HTR-8/SVneo (cell line): Measurements from ENCODE around the gene RPRD1A.
A peak's percentile ranks its signal among the peaks of the same experiment; 100 is the strongest.
"Not testable (repeated sequence)": the region's sequence is repeated elsewhere in the genome, so short reads cannot be mapped to it uniquely, and the experiment has no call there.

ENCODE experiments used
- DNase-seq: peaks from one replicate; pipeline ENCODE4 v3.0.0; 2011; ENCODE audit warnings: low spot score, mixed read lengths; ENCODE audit not compliant: insufficient read length
- FAIRE-seq: peaks from 2 replicates; lab custom pipeline; 2011; peaks lifted over from hg19 to GRCh38; lab: Jason Lieb, UNC

Gene RPRD1A

GRCh38 chr18:35974181-35974580 lies 93.2 kb downstream of the RPRD1A start:
- DNase-seq: no peak
- FAIRE-seq: no peak

DNA sequence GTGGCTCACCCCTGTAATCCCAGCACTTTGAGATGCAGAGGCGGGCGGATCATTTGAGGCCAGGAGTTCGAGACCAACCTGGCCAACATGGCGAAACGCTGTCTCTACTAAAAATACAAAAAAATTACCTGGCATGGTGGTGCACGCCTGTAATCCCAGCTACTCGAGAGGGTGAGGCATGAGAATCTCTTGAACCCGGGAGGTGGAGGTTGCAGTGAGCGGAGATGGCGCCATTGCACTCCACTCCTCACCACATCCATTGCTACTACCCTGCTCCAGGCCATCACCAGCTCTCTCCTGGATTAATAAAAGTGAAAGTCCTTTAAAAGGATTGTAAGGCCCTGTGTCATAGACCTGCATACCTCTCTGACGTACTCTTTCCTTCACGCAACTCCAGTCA lies 93.7 kb downstream of the RPRD1A start:
- DNase-seq (no peak), FAIRE-seq (no peak)

GRCh38 chr18:35972197-35973000 lies 95.0 kb downstream of the RPRD1A start, which contains the start of gene RMP24:
Gene RMP24, plus strand, starts transcription at chr18:35972679.
- DNase-seq: peak; percentile 68
- no peak for FAIRE-seq

DNA sequence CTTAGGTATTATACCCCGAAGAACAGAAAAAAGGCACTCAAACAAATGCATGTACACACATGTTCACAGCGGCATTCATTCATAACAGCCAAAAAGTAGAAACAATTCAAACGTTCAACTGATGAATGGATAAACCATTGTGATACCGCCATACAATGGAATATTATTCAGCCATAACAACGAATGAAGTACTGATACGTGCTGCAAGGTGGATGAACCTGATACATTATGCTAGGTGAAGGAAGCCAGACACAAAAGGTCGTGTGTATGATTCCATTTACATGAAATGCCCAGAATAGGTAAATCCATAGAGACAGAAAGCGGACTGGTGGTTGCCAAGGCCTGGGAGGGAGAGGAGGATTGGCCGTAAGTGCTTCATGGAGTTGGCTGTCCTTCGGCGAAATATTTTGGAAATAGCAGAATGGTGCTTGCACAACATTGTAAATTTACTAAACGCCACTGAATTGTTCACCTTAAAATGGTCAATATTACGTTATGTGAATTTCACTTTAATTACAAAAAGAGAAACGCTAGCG lies 95.6 kb downstream of the RPRD1A start:
- DNase-seq: no peak
- FAIRE-seq: no peak

DNA sequence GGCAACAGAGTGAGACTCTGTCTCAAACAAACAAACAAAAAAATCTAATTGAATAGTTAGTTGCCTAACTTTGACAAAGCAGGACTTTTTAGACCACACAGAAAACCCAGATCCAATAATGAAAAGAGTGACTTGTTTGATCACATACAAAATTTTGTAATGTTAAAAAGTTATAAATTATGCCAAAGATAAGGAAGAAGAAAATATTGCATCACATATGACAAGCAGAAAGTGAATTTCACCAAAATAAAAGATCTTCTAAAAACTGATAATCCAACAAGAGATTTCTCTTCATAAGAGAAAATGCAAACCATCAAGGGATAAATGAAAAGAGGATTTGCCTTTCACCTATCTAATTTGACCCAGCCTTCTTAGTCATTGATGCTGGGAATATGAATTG lies 97.7 kb downstream of the RPRD1A start:
- DNase-seq (no peak), FAIRE-seq (no peak)

DNA sequence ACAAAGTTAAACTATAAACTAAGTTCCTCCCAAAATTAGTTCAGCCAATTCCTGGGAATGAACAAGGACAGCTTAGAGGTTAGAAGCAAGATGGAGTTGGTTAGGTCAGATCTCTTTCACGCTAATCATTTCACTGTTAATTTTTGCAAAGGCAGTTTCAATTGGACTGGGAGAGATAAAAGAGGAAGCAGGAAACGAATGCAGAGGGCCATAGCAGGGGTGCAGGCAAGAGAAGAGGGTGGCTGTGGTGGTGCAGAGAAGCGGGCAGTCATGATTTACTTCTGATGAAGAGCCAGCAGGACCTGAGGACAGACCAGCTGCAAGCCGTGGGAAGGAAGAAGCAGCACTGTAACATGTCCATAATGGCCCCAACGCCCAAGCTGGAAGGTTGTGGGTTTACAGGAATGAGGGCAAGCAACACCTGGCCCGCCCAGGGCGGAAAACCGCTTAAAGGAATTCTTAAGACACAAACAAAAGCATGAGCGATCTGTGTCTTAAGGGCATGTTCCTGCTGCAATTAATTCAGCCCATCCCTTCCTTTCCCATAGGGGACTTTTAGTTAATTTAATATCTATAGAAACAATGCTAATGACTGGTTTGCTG lies 99.0 kb downstream of the RPRD1A start:
- FAIRE-seq (no peak), DNase-seq (no peak)

DNA sequence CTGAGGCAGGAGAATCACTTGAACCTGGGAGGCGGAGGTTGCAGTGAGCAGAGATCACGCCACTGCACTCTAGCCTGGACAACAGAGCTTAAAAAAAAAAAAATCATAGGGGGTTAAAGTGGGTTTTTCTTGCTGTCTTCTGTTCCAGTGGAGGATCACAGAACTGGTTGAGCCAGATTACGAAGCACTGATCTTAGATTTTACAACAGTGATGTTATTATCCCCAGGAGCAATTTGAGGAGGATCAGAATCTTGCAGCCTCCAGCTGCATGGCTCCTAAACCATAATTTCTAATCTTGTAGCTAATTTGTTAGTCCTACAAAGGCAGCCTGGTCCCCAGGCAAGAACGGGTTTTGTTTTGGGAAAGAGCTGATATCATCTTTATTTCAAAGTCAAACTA lies 99.5 kb downstream of the RPRD1A start:
- not testable (repeated sequence) for DNase-seq, FAIRE-seq

GRCh38 chr18:35964319-35964718 lies 103.0 kb downstream of the RPRD1A start:
- DNase-seq (no peak), FAIRE-seq (no peak)

GRCh38 chr18:35962320-35962719 lies 105.0 kb downstream of the RPRD1A start:
- DNase-seq (no peak), FAIRE-seq (no peak)

DNA sequence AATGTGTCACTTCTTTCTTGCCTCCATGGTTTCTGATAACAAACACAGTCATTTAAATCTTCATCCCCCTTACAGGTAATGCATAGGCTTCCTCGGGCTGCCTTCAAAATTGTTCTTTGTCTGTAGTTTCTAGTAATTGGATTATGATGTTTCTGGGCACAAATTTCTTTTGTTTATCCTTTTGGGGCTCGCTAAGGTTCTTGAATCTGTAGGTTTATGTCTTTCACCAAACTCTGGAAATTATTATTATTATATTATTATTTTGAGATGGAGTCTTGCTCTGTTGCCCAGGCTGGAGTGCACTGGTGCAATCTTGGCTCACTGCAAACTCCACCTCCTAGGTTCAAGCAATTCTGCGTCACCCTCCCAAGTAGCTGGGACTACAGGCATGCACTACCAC lies 111.1 kb downstream of the RPRD1A start:
- no peak for FAIRE-seq
- no peak for DNase-seq

GRCh38 chr18:35953688-35954087 lies 113.7 kb downstream of the RPRD1A start:
- DNase-seq (no peak), FAIRE-seq (no peak)

- no peak for FAIRE-seq
- DNase-seq: no peak
Observed at GRCh38 chr18:35950628-35950982, 116.8 kb downstream of the RPRD1A start.

DNA sequence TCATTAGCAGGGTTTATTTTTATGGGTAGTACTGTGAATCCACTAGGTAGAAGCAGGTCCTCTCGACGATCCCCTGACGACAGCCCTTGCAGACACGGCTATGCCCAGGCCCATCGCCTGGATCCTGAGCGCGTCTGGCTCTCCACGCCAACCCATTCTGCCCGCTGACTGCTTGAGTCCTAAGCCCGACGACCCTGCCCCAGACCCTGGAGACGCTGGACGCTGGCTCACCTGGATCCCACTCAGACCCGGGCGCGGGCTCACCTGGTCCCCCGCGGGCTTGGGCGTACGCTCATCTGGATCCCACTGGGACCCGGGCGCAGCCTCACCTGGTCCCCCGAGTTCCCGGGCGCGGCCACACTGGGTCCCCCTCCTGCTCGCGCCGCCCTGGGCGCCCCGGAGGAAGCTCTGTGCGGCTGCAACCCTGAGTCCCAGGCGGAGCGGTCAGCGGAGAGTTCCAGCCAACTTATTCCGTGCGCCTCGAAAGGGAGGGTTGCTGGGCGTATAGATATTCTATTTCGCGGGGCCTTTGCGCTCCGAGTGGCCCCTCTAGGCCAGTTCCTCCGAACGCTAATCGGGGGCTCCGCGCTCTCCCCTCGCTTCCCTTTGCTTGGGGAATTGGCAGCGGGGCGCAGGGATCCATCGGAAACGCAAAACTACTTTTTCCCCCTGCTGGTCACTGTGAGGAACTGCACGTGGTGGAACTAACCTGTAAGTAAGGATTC lies 117.3 kb downstream of the RPRD1A start:
- FAIRE-seq: no peak
- peak; percentile 31 for DNase-seq

DNA sequence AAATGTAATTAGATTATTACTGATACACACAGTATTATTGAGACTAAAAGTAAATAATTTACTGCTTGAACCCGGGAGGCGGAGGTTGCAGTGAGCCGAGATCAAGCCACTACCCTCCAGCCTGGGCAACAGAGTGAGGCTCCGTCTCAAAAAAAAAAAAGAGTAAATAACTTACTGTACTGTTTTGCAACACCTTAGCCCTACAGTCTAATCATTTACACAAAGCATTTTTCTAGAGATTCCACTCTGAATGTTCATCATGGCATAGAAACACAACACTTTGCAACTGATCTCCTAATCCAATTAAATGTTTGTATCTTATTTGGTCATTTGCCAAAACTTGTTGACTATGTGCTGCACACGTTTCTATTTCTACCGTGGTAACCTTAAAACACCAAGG lies 118.3 kb downstream of the RPRD1A start:
- no peak for FAIRE-seq
- DNase-seq: no peak

GRCh38 chr18:35948080-35948479 lies 119.3 kb downstream of the RPRD1A start:
- no peak for FAIRE-seq
- no peak for DNase-seq

DNA sequence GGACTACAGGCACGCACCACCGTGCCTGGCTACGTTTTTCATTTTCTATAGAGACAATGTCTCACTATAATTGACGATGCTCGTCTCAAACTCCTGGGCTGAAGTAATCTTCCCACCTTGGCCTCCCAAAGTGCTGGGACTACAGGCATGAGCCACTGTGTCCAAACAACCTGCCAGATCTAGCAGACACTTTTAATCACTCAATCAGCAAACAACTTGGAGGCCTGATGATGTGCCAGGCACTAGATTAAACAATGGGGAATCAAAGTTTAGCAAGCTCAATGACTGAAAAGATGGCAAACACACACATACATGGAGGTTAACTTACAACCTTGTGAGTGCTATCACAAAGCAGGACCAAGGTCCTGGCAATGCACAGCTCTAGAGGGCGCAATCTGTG lies 124.7 kb downstream of the RPRD1A start:
- FAIRE-seq: no peak
- no peak for DNase-seq

- no peak for FAIRE-seq
- no peak for DNase-seq
Observed at GRCh38 chr18:35942133-35942532, 125.2 kb downstream of the RPRD1A start.

DNA sequence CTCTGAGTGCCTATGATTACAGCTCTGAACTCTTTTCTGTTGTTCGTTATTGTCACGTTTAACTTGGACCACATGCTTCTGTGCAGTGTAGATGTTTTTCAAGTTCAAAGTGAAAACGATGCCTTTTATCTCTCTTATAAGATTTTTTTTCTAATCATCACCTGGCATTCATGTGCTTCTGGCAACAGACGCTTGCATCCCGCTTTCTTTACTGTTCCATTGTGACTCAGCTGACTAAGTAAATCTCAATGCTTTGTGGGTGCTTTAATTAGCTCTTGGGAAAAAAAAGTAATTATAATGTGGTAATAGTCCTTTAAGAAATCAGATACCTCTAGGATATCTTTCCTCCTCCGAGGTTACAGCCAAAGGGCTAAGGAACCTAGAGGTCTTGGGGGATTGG lies 126.1 kb downstream of the RPRD1A start:
- DNase-seq (no peak), FAIRE-seq (no peak)
